Ramos (cell line): ENCODE data around the gene TCF7L2.
"Not testable (repeated sequence)": the region's sequence is repeated elsewhere in the genome, so short reads cannot be mapped to it uniquely, and the experiment has no call there.

ENCODE experiments used
- in situ Hi-C: fragments of 300-500 bp; cut with MboI; formaldehyde crosslinking; loops from one replicate; pipeline ENCODE4 v1.14.3; 2022; ENCODE audit warnings: low sequenced_read_pairs; ENCODE audit not compliant: unreplicated experiment

TCF7L2 gene

DNA sequence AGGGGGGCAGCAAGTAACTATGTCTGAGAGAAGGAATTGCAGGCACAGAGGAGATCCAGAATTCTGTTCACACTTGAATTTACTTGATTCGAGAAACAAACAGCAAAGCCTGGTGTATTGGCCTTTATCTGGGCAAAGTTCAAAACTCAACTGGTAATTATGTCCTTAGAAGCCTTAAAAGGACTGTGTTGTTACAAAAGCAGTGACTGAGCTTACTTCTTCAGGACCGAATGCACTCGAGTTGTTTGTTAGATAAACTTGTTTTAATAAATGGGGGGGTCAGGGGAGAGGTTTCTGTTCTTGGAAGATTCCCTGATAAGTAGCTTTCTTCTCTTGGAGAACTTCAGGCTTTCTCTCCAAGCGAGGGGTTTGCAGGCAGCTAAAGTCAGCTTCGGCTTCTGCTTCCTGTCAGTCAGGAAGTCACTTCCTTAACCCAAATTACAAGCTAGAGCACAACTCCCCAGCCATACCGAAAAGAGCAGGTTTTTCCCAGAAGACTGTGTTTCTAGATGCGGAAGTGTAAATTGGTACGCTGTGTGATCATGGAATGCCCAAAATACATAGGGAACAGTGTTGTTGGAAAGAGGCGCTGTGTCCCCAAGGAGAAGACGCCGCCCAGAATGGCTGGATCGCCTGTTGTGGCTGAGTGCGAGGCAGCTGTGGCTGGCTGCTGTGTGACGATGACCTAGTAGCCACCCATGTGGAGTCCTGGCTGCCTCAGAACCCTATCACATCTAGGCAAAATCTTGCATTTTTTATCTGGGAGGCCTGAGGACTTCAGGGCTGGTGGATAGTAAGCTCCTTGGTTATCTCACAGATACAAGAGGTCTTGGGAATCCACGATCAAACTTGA, 110.4 kb downstream of the TCF7L2 start:
- in situ Hi-C loops: no loop called here

GRCh38 chr10:113061054-113061430, 111.0 kb downstream of the TCF7L2 start:
- in situ Hi-C loops: no loop called here

DNA sequence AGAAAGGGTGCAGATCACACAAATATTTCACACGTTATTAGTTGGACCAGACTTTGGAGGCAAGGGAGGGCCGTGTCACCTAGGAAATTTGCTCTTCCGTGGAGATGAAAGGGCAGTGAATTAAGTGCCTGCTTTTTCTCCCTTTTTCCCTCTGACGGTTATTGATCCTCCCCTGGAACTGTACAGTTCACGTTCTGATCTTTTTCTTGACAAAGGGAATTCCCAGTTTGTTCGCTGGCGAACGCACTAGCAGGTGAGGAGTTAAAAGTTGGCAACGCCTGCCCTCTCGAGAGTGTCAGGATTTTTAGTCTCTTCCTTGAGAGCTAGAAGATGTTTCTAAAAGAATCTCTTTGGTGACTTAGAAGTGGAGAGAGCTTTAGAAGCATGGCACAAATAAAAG, 111.5 kb downstream of the TCF7L2 start:
- in situ Hi-C loops: no loop called here

GRCh38 chr10:113063043-113063967, 113.3 kb downstream of the TCF7L2 start:
- in situ Hi-C loops: no loop called here

- in situ Hi-C loops: no loop called here
Observed at GRCh38 chr10:113064039-113064438, 114.0 kb downstream of the TCF7L2 start.

DNA sequence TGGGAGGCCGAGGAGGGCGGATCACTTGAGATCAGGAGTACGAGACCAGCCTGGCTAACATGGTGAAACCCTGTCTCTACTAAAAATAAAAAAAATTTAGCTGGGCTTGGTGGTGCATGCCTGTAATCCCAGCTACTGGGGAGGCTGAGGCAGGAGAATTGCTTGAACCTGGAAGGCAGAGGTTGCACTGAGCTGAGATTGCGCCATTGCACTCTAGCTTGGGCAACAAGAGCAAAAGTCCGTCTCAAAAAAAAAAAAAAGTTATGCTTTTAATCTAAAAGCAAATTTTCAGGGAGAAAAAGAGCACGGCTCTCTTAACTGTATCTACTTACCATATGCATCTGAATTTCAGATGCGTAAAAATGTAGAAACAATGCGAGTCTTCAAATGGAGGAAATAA, 116.1 kb downstream of the TCF7L2 start:
- in situ Hi-C loops: not testable (repeated sequence)

DNA sequence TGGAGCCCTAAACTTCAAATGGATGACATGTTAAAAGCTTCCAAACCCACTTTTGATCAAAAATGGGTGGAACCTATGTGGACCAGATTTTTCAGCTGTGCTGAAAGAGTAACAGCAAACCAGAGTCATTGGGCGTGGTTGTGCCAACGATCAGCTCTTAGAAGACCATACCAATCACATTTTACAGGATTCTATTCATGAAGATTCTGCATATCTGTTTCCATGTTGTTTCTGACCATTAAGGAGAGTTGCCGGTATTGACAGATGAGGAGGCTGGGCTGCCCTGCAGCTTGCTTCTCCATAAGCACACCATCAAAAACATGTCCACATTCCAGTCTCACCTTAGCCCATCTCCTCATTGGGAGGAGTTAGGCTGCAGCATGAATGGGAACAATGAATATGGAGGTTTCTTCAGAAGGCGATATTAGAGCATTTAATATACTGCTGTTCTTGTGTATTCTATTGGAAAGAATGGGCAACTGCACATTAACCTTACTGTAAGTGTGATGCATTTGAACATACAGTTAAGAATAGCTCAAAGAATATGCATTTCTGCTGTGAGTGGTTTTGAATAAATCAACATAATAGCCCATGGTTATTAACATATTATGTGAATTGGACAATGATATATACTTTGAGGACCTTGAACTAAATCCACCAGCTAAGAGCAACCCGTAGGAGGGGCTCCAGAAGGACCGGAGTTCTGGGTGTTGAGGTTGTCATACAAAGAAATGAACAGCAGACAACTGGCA, 116.7 kb downstream of the TCF7L2 start:
- in situ Hi-C loops: no loop called here

DNA sequence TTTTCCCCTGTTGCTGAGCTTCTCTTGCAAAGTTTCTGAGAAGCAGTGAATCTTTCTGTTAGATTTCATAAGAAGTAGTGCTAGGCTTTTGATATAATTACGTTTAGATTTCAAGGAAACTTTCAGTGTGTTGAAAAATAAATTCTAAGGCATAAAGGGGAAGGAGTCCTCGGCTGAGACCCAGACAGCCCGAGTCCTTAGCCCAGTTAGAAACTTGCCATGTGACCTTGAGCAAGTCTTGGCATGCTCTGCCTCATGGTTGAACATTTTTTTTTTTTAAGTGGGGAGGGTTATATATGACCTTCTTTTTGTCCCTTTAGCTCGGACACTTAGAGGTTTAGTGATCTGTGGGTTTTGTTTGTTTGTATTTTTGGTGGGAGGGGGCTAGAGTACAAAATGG, 117.5 kb downstream of the TCF7L2 start:
- in situ Hi-C loops: no loop called here

GRCh38 chr10:113068178-113068890, 118.3 kb downstream of the TCF7L2 start:
- in situ Hi-C loops: no loop called here

DNA sequence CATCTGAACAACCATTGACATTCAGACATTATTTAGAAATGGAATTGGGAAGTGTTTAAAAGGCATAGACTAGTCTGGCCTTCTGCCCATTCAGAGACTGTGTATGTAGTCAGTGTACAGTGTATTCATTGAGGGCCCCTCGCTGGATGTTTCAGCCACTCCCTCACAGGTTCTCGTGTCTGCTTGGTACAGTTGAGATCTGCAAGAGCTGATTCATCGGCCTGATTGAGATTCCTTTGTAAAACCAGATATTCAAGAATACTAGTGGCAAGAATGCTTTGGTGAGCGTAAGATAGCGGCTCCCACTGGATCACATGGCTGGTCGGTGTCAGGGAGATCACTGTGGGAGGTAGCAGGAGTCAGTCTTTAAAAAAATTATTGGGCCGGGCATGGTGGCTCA, 119.5 kb downstream of the TCF7L2 start:
- in situ Hi-C loops: no loop called here

- in situ Hi-C loops: no loop called here
Observed at GRCh38 chr10:113071446-113071845, 121.4 kb downstream of the TCF7L2 start.

GRCh38 chr10:113073549-113074189, 123.6 kb downstream of the TCF7L2 start:
- in situ Hi-C loops: no loop called here

DNA sequence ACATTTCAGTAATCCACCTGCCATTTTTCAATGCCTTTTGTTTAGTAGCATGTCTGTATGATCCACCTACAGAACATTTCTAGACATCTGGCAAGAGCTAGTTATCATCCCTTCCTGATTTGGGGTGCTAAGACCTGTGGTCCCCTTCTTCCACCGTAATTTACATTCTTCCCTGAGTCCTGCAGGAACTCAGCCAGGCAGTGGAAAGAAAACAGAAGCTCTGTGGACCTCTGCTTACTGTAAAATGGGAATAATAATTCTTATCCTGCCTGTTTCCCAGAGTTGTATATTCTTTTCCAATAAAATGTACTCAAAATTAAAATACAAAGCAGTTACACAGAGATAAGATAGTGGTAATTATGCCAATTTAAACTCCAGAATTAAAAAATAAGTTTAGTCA, 126.9 kb downstream of the TCF7L2 start:
- in situ Hi-C loops: no loop called here

DNA sequence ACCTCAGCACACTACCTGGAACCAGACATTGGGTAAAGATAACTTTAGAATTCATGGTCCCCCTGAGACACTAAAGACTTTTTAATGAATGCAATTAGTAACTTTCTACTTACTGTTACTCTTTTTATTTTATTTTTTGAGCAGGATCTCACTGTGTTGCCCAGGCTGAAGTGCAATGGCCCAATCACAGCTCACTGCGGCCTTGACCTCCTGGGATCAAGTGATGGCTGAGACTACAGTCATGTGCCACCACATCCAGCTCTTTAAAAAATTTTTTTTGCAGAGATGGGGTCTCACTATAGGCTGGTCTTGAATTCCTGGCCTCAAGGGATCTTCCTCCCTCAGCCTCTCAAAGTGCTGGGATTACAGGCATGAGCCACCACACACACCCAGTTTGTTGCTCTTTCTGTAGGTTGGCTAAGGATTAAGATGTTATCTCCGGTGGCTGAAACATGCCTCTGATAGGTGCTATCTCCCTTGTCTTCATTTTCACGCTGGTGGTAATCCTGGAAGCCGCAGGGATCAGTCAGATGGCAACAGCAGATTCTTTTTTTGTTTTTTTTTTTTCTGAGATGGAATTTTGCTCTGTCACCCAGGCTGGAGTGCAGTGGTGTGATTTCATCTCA, 128.3 kb downstream of the TCF7L2 start:
- in situ Hi-C loops: no loop called here

DNA sequence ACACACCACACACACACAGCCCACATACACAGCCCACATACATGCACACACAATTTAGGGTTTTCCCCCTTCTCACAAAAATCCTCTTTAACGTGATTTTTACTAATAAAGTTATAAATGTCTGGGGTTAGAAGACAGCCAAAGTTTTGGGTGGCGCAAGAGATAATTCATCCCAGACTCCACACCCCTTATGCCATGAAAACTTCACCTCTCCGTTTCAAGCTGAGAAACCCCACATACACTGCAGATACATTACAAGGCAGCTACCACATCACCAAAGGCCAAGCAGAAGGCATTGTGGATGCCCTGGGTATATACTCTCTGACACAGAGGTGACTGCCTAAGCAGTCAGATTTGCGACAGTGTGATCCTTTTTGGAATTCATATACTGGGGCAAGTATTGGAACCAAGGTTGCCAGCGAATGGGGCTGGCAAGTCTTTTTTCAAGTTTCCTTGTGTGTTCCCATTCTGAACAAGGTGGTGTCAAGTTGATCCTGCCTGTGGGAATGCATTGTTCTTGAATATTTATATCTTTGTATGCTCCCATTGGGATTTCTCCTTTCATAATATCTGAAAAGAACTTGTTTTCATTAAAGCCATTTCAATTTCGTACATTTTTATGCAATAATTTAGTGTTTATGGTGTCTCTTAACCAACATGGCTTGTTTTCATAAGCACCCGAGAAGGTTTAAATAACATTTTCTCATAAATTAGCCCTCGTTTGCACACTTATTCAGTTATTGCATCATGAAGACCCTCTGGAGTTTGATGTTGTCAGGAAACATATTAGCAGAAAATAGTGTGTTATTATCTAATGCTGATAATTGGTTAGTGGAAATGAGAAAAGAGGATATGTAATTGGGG, 130.2 kb downstream of the TCF7L2 start:
- in situ Hi-C loops: no loop called here

- in situ Hi-C loops: no loop called here
Observed at GRCh38 chr10:113080925-113081229, 130.8 kb downstream of the TCF7L2 start.

DNA sequence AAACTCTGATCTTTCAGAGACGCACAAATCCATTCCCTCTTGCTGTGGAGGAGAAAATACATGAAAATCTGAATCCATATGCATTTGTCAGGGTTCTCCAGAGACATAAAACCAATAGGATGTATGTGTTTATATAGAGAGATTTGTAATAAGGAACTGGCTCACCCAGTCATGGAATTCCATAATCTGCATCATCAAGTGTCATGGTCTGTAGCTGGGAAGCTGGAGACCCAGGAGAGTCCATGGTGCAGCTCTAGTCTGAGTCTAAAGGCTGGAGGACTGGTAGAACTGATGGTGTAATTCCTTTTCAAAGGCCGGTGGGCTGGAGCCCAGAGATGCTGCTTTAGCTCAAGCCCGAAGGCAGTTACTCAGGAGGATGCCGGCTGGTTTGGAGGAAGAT, 134.0 kb downstream of the TCF7L2 start:
- in situ Hi-C loops: no loop called here

DNA sequence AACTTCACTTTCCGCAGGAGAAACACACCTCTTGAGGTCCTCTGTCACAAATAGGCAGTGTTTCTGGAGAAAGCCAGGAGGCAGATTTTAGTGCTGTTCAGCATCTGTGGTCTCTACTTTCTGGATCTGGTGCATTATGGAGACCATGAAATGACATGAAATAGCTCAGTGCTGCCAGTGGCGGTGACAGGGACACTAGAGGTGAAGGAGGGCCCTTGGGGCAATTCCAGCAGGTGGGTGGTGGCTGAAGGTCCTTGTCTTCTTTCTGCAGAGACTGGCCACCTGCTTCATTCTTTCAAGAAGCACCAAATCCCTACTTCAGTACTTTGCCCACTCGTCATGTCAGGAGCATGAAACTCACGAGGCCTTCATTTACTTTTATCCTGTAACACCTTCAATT, 135.7 kb downstream of the TCF7L2 start:
- in situ Hi-C loops: no loop called here
